Measurements from ENCODE around the gene CCZ1B. TPM values are rescaled to one million over a fixed set of nuclear protein-coding genes. Genes with fewer than 3 reads are reported as not detected.
"Not testable (repeated sequence)": the region's sequence is repeated elsewhere in the genome, so short reads cannot be mapped to it uniquely, and the experiment has no call there.

Gene CCZ1B
- 29.8 and 31.7 TPM in 2 replicates for total RNA-seq (2014; rRNA removed; shearing (Covaris generic))

- DNase-seq (ENCODE audit: low spot score) = peak; percentile 85
These were observed at the start of gene CCZ1B for GRCh38 chr7:6826151-6826550. Gene CCZ1B (minus strand): TSS chr7:6826275. CDS start chr7:6826197, 78 bp downstream.

- DNase-seq (ENCODE audit: low spot score) = not testable (repeated sequence)
These were observed 48.9 kb upstream of the CCZ1B start for GRCh38 chr7:6875022-6875421.

- not testable (repeated sequence) for DNase-seq (ENCODE audit: low spot score)
These were observed 46.3 kb upstream of the CCZ1B start for GRCh38 chr7:6872246-6872945.

GRCh38 chr7:6871421-6872144 is 45.5 kb upstream of the CCZ1B start:
- DNase-seq (ENCODE audit: low spot score) = peak; percentile 54

- not testable (repeated sequence) for DNase-seq (ENCODE audit: low spot score)
These were observed 38.7 kb upstream of the CCZ1B start for GRCh38 chr7:6864751-6865150.

GRCh38 chr7:6864188-6864587 is 38.1 kb upstream of the CCZ1B start:
- not testable (repeated sequence) for DNase-seq (ENCODE audit: low spot score)

- DNase-seq (ENCODE audit: low spot score) = not testable (repeated sequence)
These were observed 36.8 kb upstream of the CCZ1B start for GRCh38 chr7:6862876-6863275.

GRCh38 chr7:6857721-6858314 is 31.7 kb upstream of the CCZ1B start:
- peak; percentile 65 for DNase-seq (ENCODE audit: low spot score)

- not testable (repeated sequence) for DNase-seq (ENCODE audit: low spot score)
These were observed 29.6 kb upstream of the CCZ1B start for GRCh38 chr7:6855563-6856131.

GRCh38 chr7:6854747-6855562 is 28.9 kb upstream of the CCZ1B start:
- not testable (repeated sequence) for DNase-seq (ENCODE audit: low spot score)

- DNase-seq (ENCODE audit: low spot score) = not testable (repeated sequence)
These were observed 27.6 kb upstream of the CCZ1B start for GRCh38 chr7:6853681-6854080.

GRCh38 chr7:6849127-6849526 is 23.1 kb upstream of the CCZ1B start:
- DNase-seq (ENCODE audit: low spot score) = not testable (repeated sequence)

- DNase-seq (ENCODE audit: low spot score) = not testable (repeated sequence)
These were observed 21.7 kb upstream of the CCZ1B start for GRCh38 chr7:6847751-6848150.

- not testable (repeated sequence) for DNase-seq (ENCODE audit: low spot score)
These were observed 19.9 kb upstream of the CCZ1B start for GRCh38 chr7:6845971-6846449.

- DNase-seq (ENCODE audit: low spot score) = not testable (repeated sequence)
These were observed 17.6 kb upstream of the CCZ1B start for GRCh38 chr7:6843654-6844053.

GRCh38 chr7:6843092-6843491 is 17.0 kb upstream of the CCZ1B start:
- DNase-seq (ENCODE audit: low spot score) = not testable (repeated sequence)

GRCh38 chr7:6842278-6842921 is 16.3 kb upstream of the CCZ1B start:
- peak; percentile 67 for DNase-seq (ENCODE audit: low spot score)

GRCh38 chr7:6837081-6837480 is 11.0 kb upstream of the CCZ1B start:
- not testable (repeated sequence) for DNase-seq (ENCODE audit: low spot score)

GRCh38 chr7:6835521-6835920 is 9.4 kb upstream of the CCZ1B start:
- DNase-seq (ENCODE audit: low spot score) = not testable (repeated sequence)

- no peak for DNase-seq (ENCODE audit: low spot score)
These were observed 7.6 kb upstream of the CCZ1B start for GRCh38 chr7:6833636-6834035.

All from HT-29 (cell line).